ENCODE measurements around the gene PIEZO1.
A peak's percentile ranks its signal among the peaks of the same experiment; 100 is the strongest.

Gene PIEZO1

DNA sequence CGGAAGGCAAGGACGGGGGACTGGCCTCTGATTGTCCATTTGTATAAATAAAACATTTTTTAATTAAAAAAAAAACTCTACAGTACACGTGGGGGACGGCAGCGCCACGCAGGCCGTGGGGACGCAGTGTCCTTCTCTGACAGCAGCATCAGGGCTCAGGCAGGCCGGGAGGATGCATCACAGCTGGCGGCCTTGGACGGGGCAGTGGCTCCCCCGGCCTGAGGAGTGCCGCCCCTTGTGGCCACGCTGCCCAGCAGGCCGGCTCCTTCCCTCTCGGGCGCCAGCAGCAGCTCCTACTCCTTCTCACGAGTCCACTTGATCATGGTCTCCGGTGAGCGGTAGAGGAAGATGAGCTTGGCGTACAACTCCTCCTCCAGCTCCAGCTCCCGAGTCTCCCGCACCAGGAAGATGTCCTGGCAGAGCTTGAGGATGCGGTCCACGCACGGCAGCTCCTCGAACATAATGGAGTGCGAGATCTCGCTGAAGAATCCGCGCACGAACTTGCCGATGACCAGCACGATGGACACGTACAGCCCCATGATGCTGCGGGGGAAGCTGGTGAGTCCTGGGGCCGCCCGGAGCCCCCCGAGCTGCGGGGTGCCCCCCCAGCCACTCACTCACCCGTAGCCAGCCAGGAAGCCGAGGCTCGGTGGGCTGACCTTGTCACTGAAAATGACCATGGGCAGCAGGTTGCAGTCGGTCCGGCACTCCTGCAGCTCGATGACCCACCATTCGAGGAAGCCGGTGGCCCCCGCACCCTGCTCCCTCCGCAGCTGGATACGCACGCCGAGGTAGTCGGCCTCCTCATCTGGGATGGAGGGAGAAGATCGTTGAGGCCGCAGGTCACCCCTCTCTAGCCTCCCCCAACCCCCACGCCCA, 69.5 kb downstream of the PIEZO1 start:
- no peak for DNase-seq

DNA sequence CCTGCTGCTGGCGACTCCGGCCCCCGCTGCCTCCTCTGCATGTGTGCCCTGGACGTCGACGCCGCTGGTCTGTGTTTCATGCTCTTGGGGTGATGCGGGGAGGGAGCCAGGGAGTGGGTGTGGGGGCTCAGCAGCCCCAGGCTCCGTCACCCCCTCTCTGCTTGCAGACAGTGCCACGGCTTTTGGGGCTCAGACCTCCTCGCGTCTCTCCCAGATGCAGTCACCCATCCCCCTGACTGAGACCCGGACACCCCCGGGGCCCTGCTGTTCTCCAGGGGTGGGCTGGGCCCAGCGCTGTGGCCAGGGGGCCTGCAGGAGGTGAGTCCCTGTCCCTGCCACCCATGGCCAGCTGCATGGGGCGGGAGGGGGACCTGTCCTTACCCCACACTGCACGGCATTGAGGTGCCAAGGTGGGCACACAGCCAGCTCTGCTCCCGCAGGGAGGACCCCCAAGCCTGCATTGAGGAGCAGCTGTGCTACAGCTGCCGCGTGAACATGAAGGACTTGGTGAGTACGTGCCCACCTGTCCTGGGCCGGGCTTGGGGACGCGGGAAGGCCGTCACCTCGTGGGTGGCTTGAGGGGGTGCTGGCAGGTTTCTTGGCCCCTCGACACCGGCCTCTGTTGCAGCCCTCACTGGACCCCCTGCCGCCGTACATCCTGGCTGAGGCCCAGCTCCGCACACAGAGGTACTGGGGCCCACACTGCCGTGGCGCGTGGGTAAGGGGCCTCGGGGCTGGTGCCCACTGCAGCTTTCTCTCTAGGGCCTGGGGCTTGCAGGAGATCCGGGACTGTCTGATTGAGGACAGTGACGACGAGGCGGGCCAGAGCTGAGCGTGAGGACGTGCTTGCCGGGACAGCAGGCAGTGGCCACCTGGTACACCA, 70.4 kb downstream of the PIEZO1 start:
- no peak for DNase-seq

DNA sequence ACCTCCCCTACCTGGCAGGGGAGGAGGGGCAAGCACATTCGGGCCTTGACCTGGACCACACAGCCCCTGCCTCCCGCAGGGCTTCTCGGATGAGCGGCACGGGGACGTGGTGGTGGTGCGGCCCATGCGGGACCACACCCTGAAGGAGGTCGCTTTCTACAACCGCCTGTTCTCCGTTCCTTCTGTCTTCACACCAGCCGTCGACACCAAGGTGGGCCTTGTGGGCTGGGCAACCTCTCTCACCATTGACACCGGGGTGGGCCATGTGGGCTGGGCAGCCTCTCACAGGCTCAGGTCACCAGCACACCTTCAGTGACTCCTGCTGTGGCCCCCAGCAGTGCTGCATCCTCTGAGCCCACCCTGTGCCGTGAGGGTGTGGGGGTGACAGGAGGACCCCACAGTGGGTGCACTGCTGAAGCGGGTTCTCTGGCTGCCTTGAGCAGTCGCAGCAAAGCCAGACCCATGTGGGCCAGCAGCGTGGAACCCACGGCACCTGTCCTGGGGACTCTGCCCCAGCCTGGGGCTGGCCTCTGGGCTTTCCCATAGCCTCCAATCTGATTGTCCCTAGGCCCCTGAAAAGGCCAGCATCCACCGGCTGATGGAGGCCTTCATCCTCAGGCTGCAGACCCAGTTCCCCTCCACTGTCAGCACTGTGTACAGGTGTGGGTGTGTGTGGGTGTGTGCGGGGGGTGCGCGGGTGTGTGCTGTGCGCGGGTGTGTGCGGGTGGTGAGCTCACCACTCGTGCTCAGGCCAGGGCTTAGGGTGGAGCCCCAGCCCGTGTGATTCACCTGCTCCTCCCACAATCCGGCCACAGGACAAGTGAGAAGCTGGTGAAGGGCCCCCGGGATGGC, 71.2 kb downstream of the PIEZO1 start:
- no peak for DNase-seq

DNA sequence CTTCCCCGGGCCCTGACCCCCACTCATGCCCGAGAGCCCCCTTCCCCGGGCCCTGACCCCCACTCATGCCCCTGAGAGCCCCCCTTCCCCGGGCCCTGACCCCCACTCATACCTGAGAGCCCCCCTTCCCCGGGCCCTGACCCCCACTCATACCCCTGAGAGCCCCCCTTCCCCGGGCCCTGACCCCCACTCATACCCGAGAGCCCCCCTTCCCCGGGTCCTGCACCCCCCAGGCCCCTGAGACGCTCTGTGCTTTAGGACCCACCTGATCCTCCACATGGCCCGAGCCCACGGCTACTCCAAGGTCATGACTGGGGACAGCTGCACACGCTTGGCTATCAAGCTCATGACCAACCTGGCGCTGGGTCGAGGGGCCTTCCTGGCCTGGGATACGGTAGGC, 72.0 kb downstream of the PIEZO1 start:
- DNase-seq: no peak

DNA sequence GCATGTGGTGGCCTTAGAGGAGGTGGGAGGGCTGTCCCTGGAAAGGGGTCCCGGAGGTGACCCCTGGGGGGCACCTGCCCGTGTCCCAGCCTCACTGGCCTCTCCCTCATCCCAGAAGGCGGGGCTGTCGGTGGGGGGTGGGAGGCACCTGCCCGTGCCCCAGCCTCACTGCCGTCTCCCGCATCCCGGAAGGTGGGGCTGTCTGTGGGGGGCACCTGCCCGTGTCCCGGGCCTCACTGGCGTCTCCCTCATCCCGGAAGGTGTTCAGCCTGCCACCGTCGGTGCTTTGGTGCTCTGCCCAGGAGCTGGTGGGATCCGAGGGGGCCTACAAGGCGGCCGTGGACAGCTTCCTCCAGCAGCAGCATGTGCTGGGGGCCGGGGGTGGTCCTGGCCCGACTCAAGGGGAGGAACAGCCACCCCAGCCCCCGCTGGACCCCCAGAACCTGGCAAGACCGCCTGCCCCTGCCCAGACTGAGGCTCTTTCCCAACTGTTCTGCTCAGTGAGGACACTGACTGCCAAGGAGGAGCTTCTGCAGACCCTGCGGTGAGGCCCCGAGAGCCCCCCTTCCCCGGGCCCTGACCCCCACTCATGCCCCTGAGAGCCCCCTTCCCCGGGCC, 72.5 kb downstream of the PIEZO1 start:
- no peak for DNase-seq

DNA sequence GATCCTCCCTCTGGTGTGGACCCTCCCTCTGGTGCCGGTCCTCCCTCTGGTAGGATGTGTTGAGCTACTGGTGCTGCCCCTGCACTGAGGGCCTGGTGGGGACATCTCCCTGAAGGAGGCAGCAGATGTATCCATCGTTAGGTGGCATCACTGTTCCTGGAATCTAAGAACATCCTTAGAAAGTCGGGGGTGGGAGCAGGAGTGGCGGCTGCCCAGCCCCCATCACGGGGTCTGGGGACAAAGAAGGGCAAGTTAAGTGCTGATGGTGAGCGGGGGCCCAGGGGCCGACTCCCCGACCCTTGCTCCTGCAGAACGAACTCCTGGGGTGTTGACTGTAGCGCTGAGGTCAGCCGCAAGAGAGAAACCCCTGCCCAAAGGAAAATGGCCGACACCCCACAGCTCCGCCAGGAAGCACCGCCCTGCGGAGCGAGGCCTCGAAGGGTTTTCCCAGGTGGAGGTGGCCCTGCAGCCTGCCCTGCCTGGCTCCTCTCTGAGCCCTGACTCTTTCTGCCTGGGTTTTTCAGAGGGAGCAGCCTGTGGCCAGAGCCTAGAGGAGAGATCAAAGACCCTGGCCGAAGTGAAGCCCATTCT, 73.2 kb downstream of the PIEZO1 start:
- DNase-seq: no peak

DNA sequence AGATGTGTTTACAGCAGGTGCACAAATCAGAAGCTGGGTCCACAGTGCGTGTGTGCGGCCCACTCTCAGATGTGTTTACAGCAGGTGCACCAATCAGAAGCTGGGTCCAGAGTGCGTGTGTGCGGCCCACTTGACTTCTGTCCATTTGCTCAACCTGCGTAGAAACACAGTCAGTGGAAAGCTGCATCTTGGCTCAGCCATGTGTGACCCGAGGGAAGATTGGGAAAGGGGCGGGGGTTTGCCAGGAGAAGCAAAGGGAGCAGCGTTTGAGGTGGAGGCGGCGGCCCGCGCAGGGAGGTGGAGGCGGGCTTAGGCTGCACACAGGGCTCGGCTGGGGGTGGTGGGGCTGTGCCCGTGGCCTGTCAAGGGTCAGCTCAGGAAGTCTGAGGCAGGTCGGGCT, 74.5 kb downstream of the PIEZO1 start:
- DNase-seq: no peak

DNA sequence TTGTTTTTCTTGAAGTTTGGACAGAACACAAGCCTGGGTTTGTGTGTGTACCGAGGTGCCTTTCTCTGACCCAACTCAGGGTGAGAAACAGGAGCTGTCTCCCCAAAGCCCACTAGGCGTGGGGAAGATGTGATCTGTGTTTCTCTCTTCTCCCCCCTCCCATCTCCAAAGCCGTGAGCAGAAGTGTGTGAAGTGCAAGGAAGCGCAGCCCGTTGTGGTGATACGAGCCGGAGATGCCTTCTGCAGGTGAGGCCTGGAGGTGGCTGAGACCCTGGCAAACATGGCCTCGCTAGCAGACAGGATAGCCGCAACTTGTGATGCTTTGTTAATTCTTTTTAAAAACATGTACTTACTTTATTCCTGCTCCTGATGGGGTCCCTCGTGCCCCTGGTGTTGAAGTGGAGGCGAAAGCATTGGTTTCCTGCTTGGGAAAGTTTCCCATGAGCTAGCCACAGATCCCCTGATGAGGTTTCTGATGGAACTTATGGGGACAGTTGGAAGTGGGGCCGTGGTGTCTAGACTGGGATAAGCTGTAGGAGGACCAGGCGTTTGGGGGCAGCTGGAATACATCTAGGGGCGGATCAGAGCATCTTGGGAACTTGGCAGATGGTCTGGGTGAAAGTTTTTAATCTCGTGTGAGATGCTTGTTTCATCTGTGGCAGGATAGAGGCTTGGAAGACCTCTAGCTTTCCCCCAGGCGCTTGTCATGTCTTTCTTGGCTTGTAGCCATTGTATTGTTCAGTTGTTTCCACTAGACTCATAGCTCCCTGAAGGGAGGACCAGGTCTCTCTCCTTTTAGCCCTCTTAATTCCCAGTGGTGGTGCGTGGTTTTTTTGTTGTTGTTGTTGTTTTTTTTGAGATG, 77.8 kb downstream of the PIEZO1 start:
- DNase-seq: no peak

DNA sequence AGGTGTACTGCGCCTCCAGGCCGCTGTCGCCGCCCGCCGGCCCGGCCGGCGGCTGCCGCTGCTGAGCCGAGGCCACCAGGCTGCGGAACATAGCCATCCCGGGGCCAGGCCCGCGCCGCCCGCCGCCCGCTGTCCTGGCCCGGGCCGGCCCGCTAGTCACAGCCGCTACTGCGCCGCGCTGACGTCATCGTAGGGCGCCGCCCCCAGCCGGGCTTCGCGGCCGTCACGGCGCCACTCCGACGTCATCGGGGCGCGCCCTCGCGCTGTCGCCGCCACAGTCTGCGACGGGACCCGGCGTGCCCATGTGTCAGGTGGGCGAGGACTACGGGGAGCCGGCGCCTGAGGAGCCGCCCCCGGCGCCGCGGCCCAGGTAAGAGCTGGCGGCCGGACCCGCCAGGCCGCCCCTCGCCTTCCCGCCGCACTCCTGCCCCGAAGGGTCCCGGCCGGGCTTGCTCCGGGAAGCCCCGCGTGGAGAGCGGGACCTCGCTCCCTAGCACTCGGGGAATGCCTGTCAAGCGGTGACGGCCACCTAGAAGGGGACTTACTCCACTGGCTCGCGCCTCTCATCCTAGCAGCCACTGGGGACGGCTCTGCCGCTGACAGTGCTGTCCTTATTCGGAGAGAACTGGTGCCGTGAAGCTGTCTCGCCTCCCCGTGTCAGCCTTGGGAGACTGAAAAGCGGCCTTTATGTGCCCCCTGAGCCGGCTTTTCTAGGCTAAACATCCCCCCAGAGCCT, 78.6 kb downstream of the PIEZO1 start, which contains the start of the genes CTU2 and RNF166:
TSS of gene CTU2 (plus strand) at position 275 of the 736 bp plus-strand sequence. CDS start at position 303, 28 bp downstream.
TSS of gene RNF166 (minus strand) at position 180 of the 736 bp plus-strand sequence. CDS start at position 97, 83 bp downstream.
- peak; percentile 29 to 44 for DNase-seq

DNA sequence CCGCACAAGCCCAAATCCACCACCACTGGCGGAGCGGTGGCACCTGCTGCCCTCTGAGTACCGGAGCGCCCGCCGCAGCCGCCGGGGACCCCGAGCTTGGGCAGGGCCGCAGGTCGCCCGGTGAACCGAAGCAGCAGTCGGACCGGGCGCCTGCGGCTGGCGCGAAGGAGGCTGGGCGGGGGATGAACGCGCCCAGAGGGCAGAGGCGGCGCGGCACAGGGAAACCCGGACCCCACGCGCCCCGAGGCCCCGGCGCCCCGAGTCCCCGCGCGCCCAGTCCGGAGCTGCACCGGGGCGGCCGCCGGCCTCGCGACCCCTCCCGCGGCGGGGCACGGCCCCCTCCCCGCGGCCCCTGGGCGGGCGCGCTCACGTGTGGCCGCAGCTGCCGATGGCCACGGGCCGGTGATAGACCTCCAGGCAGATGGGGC, 79.2 kb downstream of the PIEZO1 start:
- DNase-seq: no peak

DNA sequence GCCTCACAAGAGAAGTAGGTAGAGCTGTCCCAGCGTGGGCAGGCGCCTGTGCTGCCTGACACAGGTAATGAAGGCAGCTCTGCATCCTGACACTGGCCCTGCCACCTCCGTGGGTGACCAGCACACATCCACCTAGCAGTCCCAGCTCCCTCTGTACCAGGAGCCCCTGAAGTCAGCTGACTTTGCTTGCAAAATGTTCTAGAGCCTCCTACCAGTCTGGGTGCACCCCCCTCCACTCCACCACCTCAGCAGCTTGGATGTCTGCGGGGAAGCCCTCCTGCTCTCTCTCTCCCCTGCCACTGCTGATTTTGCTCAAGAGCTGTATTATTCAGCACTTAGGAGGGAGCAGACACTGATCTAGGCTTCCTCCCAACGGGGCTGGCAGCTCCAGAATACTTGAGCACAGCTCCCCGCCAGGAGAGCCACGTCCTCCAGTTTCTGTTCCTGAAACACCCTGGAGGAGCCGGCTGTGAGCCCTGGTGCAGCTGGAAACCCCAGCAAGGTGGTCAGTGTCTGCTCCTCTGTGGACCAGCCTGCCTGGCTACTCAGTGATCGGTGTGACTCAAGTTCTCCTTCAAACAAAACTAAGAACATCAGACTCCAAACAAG, 79.8 kb downstream of the PIEZO1 start:
- DNase-seq: no peak

DNA sequence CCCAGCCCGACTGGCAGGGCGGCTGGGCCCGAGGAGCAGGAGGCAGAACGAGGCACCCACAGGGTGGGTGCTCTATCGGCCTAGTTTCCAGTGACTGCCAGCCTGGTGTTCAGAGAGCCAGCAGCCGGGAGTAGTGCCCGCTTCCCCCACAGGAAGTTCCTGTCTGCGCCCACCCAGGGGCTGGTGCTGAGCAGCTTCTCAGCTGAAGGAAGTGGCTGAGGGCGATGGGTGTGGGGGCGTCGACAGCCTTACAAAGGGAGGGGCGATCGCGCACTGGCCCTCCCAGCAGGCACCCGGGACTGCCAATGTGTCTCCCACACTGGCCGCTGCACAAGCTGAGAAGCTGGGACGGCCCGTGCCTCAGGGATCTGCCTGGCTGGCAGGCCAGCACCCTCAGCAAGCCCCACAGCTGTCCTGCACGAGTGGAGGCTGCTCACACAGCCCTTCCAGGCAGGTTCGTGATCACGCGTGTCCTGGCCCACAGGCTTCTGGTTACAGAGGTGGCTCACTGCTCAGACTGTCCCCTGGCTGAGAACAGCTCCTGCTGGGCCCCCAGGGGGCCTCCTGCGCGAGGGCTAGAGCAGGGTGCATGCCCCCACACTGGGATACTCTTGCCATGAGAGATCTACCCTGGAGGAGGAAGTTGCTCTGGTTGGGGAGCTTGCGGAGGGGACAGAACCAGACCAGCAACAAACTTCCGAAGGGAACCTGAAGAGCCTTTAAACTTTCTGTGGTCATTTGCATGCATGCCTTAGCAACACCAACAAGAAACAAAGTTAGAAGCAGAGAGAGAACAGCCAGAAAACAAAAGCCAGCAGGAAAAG, 81.3 kb downstream of the PIEZO1 start:
- DNase-seq: no peak

DNA sequence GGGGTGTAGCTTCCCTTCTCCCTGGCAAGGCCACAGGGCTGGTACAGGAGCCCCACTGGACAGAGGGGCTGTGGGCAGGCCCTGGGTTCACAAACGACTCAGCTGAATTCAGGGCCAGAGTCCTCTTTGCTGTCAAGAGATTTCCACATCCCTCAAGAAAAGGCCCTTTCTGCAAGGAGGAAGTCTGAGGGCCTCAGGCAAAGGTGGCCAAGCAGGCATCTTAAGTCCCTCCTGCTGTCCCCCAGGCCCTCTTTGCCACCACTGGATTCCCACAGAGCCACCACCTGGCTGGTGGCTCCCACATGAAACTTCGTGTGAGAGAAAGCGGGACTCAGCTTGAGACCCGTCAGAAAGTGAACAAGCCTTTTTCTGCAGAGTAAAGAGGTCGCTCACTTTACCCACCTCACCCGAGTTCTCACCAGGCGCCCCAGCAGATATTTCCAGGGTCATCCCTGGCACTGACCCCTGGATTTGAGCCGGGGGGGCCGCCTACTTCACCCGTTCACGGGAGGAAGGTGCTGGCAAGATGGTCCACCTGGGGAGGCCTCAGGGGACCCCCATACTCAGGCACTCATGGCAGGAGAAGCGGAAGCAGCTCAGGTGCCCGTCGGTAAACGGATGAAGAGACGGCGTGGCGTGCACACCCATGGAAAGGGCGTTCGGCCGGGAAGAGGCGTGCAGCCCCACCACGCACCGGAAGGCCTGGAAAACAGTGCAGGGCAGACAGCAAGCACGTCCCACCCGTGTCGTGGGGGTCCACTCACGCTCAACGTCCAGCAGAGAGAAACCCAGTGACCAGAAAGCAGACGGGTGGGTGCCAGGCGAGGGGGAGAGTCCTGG, 82.4 kb downstream of the PIEZO1 start:
- DNase-seq: no peak

DNA sequence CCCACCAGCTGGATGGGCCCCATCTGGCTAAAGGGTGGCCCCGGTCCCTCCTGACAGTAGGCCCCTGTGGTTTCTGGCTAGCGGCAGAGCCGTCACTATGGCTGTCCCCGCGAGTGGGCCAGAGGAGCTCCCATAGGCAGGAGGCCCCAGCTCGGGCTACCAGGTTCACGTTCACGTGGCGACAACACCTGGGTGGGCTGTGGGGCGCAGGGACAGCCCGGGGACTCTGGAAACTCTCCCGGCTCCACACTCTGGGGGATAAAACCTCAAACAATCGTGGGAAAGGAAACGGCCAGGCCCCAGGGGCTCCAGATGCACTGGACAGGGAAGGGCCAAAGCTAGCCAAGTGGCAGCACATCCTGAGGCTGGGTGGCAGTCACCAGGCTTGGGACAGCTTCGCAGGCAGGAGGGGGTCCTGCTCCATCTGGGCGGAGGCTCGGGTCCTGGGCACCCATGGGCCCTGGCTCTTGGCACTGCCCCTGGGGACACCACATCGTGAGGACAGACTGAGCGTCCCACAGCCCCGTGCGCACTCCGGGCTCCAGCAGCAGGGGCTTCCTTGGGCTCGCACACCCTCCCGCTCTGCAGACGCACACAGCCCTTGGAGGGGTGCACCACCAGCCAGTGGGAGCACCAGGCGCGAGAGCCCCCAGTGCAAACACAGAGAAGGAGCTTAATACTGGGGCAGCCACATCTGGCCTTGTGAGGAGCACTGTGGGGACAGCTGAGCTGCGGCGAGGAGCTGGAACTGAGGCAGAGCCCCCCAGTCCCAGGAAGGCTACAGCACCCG, 83.2 kb downstream of the PIEZO1 start:
- DNase-seq: no peak

DNA sequence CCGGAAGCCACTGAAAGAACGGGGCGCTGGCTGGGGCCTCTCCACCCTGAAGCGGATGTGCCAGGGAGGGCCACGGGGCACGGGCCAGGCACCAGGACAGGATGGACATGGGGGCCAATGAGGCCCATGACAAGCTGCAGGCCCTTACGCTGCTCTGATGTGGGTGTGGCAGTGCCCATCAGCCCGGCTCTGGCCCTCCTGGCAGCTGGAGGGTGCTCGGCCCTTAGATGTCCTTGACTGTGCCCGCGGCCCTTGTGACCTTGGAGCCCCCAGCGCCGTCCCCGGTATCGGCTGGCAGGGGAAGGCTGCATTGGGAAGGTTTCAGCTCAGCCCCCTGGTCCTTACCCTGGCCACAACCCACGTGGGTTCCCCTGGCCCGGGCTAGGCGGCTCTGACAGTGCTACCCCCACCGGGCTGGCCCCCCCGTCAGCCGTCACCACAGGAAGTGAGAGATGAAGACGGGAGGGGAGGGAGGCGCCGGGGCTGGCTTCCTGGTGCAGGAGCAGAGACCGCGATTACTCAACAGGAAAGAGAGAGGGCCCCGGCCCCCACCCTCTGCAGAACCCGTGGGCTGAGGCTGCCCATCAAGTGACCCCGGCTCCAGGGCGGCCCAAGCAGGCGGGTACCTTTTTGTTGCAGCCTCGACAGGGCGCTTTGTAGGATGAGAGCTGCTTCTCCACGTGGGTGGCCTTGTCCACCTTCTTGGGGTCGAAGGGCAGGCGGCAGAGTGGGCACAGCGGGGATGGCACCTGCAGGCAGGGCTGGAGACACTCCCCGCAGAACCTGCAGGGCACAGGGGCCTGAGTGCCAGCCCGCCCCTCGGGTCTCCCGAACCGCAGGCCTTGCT, 84.2 kb downstream of the PIEZO1 start:
- DNase-seq: no peak

DNA sequence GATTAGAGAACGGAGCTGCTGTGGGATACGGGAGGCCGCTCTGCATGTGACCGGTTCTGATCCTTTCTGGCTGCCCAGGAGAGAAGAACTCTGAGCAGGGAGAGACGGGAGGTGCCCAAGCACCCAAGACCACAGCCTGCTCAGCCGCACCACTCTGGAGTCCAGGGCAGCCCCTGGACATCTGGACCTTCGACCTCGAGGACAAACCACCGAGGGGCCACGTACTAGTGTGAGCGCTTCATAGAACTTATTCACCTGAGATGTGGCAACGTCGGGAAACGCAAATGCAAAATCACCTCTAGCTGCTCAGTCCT, 84.7 kb downstream of the PIEZO1 start:
- no peak for DNase-seq
